Neural progenitor cell (in vitro differentiated cells): ENCODE results near the gene ZDHHC17. TPM values are rescaled to one million over a fixed set of nuclear protein-coding genes. Genes with fewer than 3 reads are reported as not detected.

Source experiments
- DNase-seq: peaks from one replicate; pipeline ENCODE4 v3.0.0-alpha.2; 2016; ENCODE audit warnings: low spot score
- H2AFZ ChIP-seq: fragments of 200-600 bp; sonication (generic); replicated peaks from 2 replicates; pipeline ENCODE4 v1.6.1; 2016; ENCODE audit warnings: antibody characterized with exemption
- H3F3A ChIP-seq: fragments of 200-600 bp; sonication (generic); 2 replicates; pipeline ENCODE4 v1.6.1; 2016; ENCODE audit warnings: antibody characterized with exemption, low read depth
- H3K27ac ChIP-seq: fragments of 200-600 bp; sonication (generic); 2 replicates; pipeline ENCODE4 v1.5.1; 2016; ENCODE audit warnings: mild to moderate bottlenecking
- H3K27me3 ChIP-seq: fragments of 200-600 bp; sonication (generic); 2 replicates; pipeline ENCODE4 v1.6.1; 2016; ENCODE audit warnings: mild to moderate bottlenecking, moderate library complexity
- H3K36me3 ChIP-seq: fragments of 200-600 bp; sonication (generic); 2 replicates; pipeline ENCODE4 v1.5.1; 2016
- H3K4me1 ChIP-seq: fragments of 200-600 bp; sonication (generic); 2 replicates; pipeline ENCODE4 v1.6.1; 2016; ENCODE audit warnings: mixed run types
- H3K4me2 ChIP-seq: fragments of 200-600 bp; sonication (generic); 2 replicates; pipeline ENCODE4 v1.6.1; 2016
- H3K4me3 ChIP-seq: fragments of 200-600 bp; sonication (generic); 2 replicates; pipeline ENCODE4 v1.5.1; 2016
- H3K79me2 ChIP-seq: fragments of 200-600 bp; sonication (generic); 2 replicates; pipeline ENCODE4 v1.6.1; 2016; ENCODE audit warnings: low read depth
- H3K9ac ChIP-seq: fragments of 200-600 bp; sonication (generic); 2 replicates; pipeline ENCODE4 v1.6.1; 2016
- H3K9me3 ChIP-seq: fragments of 200-600 bp; sonication (generic); 2 replicates; pipeline ENCODE4 v1.5.1; 2016; ENCODE audit warnings: low read depth
- H4K20me1 ChIP-seq: fragments of 200-600 bp; sonication (generic); 2 replicates; pipeline ENCODE4 v1.6.1; 2016; ENCODE audit warnings: low read depth
- H3K27ac Mint-ChIP-seq: 3 replicates; pipeline ENCODE4 v1.8.0; 2021; ENCODE audit warnings: mixed read lengths
- H3K27me3 Mint-ChIP-seq: 2 replicates; pipeline ENCODE4 v1.8.0; 2022; ENCODE audit warnings: low read depth, mild to moderate bottlenecking, inconsistent platforms, moderate library complexity, mixed read lengths; ENCODE audit not compliant: insufficient read depth
- H3K36me3 Mint-ChIP-seq: 3 replicates; pipeline ENCODE4 v1.8.0; 2021; ENCODE audit warnings: mixed read lengths
- H3K4me1 Mint-ChIP-seq: 3 replicates; pipeline ENCODE4 v1.8.0; 2021; ENCODE audit warnings: mixed read lengths
- H3K4me3 Mint-ChIP-seq: 3 replicates; pipeline ENCODE4 v1.8.0; 2021; ENCODE audit warnings: mild to moderate bottlenecking, moderate library complexity, mixed read lengths
- H3K9me3 Mint-ChIP-seq: 3 replicates; pipeline ENCODE4 v1.8.0; 2020; ENCODE audit warnings: mixed read lengths
- CTCF ChIP-seq: fragments of 200-600 bp; sonication (generic); IDR thresholded peaks from 2 replicates; pipeline ENCODE4 v1.5.1; 2017; ENCODE audit warnings: antibody characterized with exemption, mild to moderate bottlenecking
- EZH2 ChIP-seq: fragments of 200-600 bp; sonication (generic); IDR thresholded peaks from 2 replicates; pipeline ENCODE4 v1.6.1; 2017; ENCODE audit warnings: antibody characterized with exemption, mild to moderate bottlenecking, moderate library complexity
- EZH2phosphoT487 ChIP-seq: fragments of 200-600 bp; sonication (generic); IDR thresholded peaks from 2 replicates; pipeline ENCODE4 v1.6.1; 2017; ENCODE audit warnings: antibody characterized with exemption
- total RNA-seq: library from RNA; depleted of rRNA; stranded (reverse); fragments of >200 nt; gene quantifications from 2 replicates; pipeline ENCODE4 v1.2.3, GENCODE V29; 2015; ENCODE audit warnings: low replicate concordance

The ZDHHC17 gene
- total RNA-seq, 1 donor from 2014 or later, result 99.1 TPM

- H3K36me3 ChIP-seq, result no peaks in the 10 kb centered on the region
- H4K20me1 ChIP-seq, result peaks cover 43% of the 10 kb centered on the region
- peak overlapping the region; percentile 99 for H3K9ac ChIP-seq
- Mint-ChIP-seq H3K27ac (peak overlapping the region; percentile 98), H3K4me3 (peak overlapping the region; percentile 98), H3K9me3 (peaks cover 5% of the 10 kb centered on the region), H3K4me1 (peaks cover 22% of the 10 kb centered on the region), H3K36me3 (peaks cover 11% of the 10 kb centered on the region), H3K27me3 (peaks cover 2% of the 10 kb centered on the region)
- H3F3A ChIP-seq, result peaks cover 40% of the 10 kb centered on the region
- peak overlapping the region; percentile 90 for H3K4me3 ChIP-seq
- peak; percentile 5 for DNase-seq
- TF ChIP-seq CTCF (no peak), EZH2 (no peak), EZH2phosphoT487 (no peak)
- peaks cover 11% of the 10 kb centered on the region for H3K4me1 ChIP-seq
- H3K9me3 ChIP-seq, result no peaks in the 10 kb centered on the region
- no peaks in the 10 kb centered on the region for H3K27me3 ChIP-seq
- H3K27ac ChIP-seq, result peak overlapping the region; percentile 99
- H3K4me2 ChIP-seq, result peak overlapping the region; percentile 86
- H2AFZ ChIP-seq, result no peak overlapping the region
- peaks cover 57% of the 10 kb centered on the region for H3K79me2 ChIP-seq
Observed at GRCh38 chr12:76764856-76765255, 941 bp downstream of the ZDHHC17 start.

- no peak overlapping the region for H3K27ac Mint-ChIP-seq
- no peaks in the 10 kb centered on the region for H3K36me3 ChIP-seq
- H3K79me2 ChIP-seq, result peaks cover 64% of the 10 kb centered on the region
- H3K4me3 ChIP-seq, result peak overlapping the region; percentile 90
- peak overlapping the region; percentile 86 for H3K4me2 ChIP-seq
- peaks cover 50% of the 10 kb centered on the region for H4K20me1 ChIP-seq
- peaks cover 40% of the 10 kb centered on the region for H3F3A ChIP-seq
- H3K36me3 Mint-ChIP-seq, result peaks cover 13% of the 10 kb centered on the region
- H3K9ac ChIP-seq, result no peak overlapping the region
- H3K4me1 Mint-ChIP-seq, result peaks cover 22% of the 10 kb centered on the region
- no peaks in the 10 kb centered on the region for H3K27me3 ChIP-seq
- TF ChIP-seq EZH2, result no peak
- TF ChIP-seq EZH2phosphoT487, result no peak
- no peak for TF ChIP-seq CTCF
- H3K4me3 Mint-ChIP-seq, result peak overlapping the region; percentile 98
- no peak overlapping the region for H3K27ac ChIP-seq
- no peak overlapping the region for H2AFZ ChIP-seq
- H3K9me3 Mint-ChIP-seq, result peaks cover 5% of the 10 kb centered on the region
- no peaks in the 10 kb centered on the region for H3K9me3 ChIP-seq
- peaks cover 2% of the 10 kb centered on the region for H3K27me3 Mint-ChIP-seq
- DNase-seq, result no peak
- H3K4me1 ChIP-seq, result peaks cover 11% of the 10 kb centered on the region
Observed at GRCh38 chr12:76765598-76765997, 1.7 kb downstream of the ZDHHC17 start.

GRCh38 chr12:76766161-76766560, 2.2 kb downstream of the ZDHHC17 start:
- Mint-ChIP-seq H3K9me3 (peaks cover 3% of the 10 kb centered on the region), H3K36me3 (peaks cover 13% of the 10 kb centered on the region), H3K4me3 (no peak overlapping the region), H3K27ac (no peak overlapping the region), H3K27me3 (peaks cover 2% of the 10 kb centered on the region), H3K4me1 (peaks cover 22% of the 10 kb centered on the region)
- Histone ChIP-seq H4K20me1 (peaks cover 55% of the 10 kb centered on the region), H3K4me1 (peaks cover 11% of the 10 kb centered on the region), H3K36me3 (no peaks in the 10 kb centered on the region), H3K27ac (no peak overlapping the region), H3K9ac (no peak overlapping the region), H3K79me2 (peaks cover 70% of the 10 kb centered on the region), H2AFZ (no peak overlapping the region), H3K4me2 (peak overlapping the region; percentile 86), H3K27me3 (no peaks in the 10 kb centered on the region), H3K4me3 (no peak overlapping the region), H3K9me3 (no peaks in the 10 kb centered on the region), H3F3A (peaks cover 34% of the 10 kb centered on the region)
- no peak for DNase-seq
- TF ChIP-seq EZH2phosphoT487 (no peak), CTCF (no peak), EZH2 (no peak)
